Caco-2 (cell line): Measurements from ENCODE around the gene AP1AR. TPM values are rescaled to one million over a fixed set of nuclear protein-coding genes. Genes with fewer than 3 reads are reported as not detected.

ENCODE experiments used
- BruUV-seq: library from RNA; stranded (reverse); fragments of 400-500 nt; replicated peaks from 2 replicates; lab custom pipeline; 2021; lab: Mats Ljungman, UMichigan
- CTCF ChIA-PET: fragments of 300-600 bp; sonication (Branson Sonifier 250); formaldehyde crosslinking; loops from one replicate; lab custom pipeline; 2022; ENCODE audit warnings: antibody characterized with exemption; lab: Charles Lee
- POLR2A ChIA-PET: fragments of 300-600 bp; sonication (Branson Sonifier 250); formaldehyde crosslinking; loops from one replicate; lab custom pipeline; 2022; ENCODE audit warnings: antibody characterized with exemption; lab: Charles Lee
- DNase-seq, 2 experiments: peaks; one replicate each; pipeline versions ENCODE4 v3.0.0 to v3.0.0-alpha.2; 2020 to 2022
- H3K27me3 ChIP-seq: replicated peaks from 2 replicates; pipeline ENCODE4 v1.6.0; 2011; ENCODE audit warnings: low read length; ENCODE audit not compliant: control insufficient read depth, insufficient read depth
- H3K36me3 ChIP-seq: 2 replicates; pipeline ENCODE4 v1.5.1; 2011; ENCODE audit warnings: low read length; ENCODE audit not compliant: control insufficient read depth, insufficient read depth
- H3K4me1 ChIP-seq: fragments of 250-450 bp; sonication (Bioruptor Pico); 2 replicates; pipeline ENCODE4 v1.5.1; 2020; ENCODE audit warnings: mild to moderate bottlenecking
- H3K4me3 ChIP-seq: 2 replicates; pipeline ENCODE4 v1.5.1; 2011; ENCODE audit warnings: low read depth, mild to moderate bottlenecking, control low read depth, low read length
- H3K9me3 ChIP-seq: fragments of 250-450 bp; sonication (Bioruptor Pico); 2 replicates; pipeline ENCODE4 v1.5.1; 2020; ENCODE audit warnings: mild to moderate bottlenecking, moderate library complexity
- H3K27ac Mint-ChIP-seq: one replicate; pipeline ENCODE4 v1.8.0; 2022; ENCODE audit warnings: mixed read lengths; ENCODE audit not compliant: unreplicated experiment
- H3K27me3 Mint-ChIP-seq: one replicate; pipeline ENCODE4 v1.8.0; 2022; ENCODE audit warnings: mixed read lengths; ENCODE audit not compliant: insufficient read depth, unreplicated experiment
- H3K36me3 Mint-ChIP-seq: one replicate; pipeline ENCODE4 v1.8.0; 2022; ENCODE audit warnings: mild to moderate bottlenecking, mixed read lengths; ENCODE audit not compliant: insufficient read depth, unreplicated experiment
- H3K4me1 Mint-ChIP-seq: one replicate; pipeline ENCODE4 v1.8.0; 2022; ENCODE audit warnings: low read depth, mixed read lengths; ENCODE audit not compliant: unreplicated experiment
- H3K4me3 Mint-ChIP-seq: one replicate; pipeline ENCODE4 v1.8.0; 2022; ENCODE audit warnings: mild to moderate bottlenecking, moderate library complexity, mixed read lengths; ENCODE audit not compliant: unreplicated experiment
- H3K9me3 Mint-ChIP-seq: one replicate; pipeline ENCODE4 v1.8.0; 2022; ENCODE audit warnings: mixed read lengths; ENCODE audit not compliant: unreplicated experiment
- CTCF ChIP-seq, 2 experiments: fragments of 200-600 bp in 1 of 2; IDR thresholded peaks; 1 replicate in 1 of 2; 2 replicates in 1 of 2; pipeline versions ENCODE4 v1.5.1 to v1.8.0; 2011 to 2022; ENCODE audit warnings: antibody characterized with exemption in 1 of 2, control low read depth in 1 of 2, inconsistent platforms in 1 of 2, low read depth in 1 of 2, low read length in 1 of 2, mild to moderate bottlenecking in 1 of 2, moderate library complexity in 1 of 2; ENCODE audit not compliant: insufficient read depth in 1 of 2, severe bottlenecking in 1 of 2, unreplicated experiment in 1 of 2
- intact Hi-C: fragments of 100-400 bp; cut with micrococcal nuclease; formaldehyde crosslinking; loops from one replicate; pipeline ENCODE4 v1.10.0; 2022; ENCODE audit not compliant: unreplicated experiment
- total RNA-seq: library from RNA; stranded (reverse); gene quantifications from 2 replicates; pipeline ENCODE4 v1.2.3, GENCODE V29; 2022

Gene AP1AR
- total RNA-seq, 1 experiment from 2014 or later: 24.0 TPM

- Histone ChIP-seq H3K27me3 (no peaks in the 10 kb centered on the region), H3K36me3 (no peaks in the 10 kb centered on the region), H3K9me3 (no peaks in the 10 kb centered on the region), H3K4me3 (no peak overlapping the region), H3K4me1 (no peaks in the 10 kb centered on the region; the same call in 1 of the 2 replicates)
- no peaks in the 10 kb centered on the region for H3K27me3 Mint-ChIP-seq
- no peak for TF ChIP-seq CTCF (IDR thresholded peaks at IDR 0.05; ENCODE audit: insufficient read depth in 1 of 2, low read depth in 1 of 2, low read length in 1 of 2, severe bottlenecking in 1 of 2, unreplicated experiment in 1 of 2)
- H3K36me3 Mint-ChIP-seq: peaks cover under 1% of the 10 kb centered on the region
- H3K4me3 Mint-ChIP-seq: no peak overlapping the region
- no peak overlapping the region for H3K27ac Mint-ChIP-seq
- peaks cover 7% of the 10 kb centered on the region for H3K4me1 Mint-ChIP-seq
- DNase-seq: no peak
- CTCF ChIA-PET: no interaction called here
- no TSS peak for BruUV-seq
- POLR2A ChIA-PET: no interaction called here
- no peaks in the 10 kb centered on the region for H3K9me3 Mint-ChIP-seq
- intact Hi-C loops: no loop called here
These were observed 19.5 kb downstream of the AP1AR start for GRCh38 chr4:112251019-112251643.

DNA sequence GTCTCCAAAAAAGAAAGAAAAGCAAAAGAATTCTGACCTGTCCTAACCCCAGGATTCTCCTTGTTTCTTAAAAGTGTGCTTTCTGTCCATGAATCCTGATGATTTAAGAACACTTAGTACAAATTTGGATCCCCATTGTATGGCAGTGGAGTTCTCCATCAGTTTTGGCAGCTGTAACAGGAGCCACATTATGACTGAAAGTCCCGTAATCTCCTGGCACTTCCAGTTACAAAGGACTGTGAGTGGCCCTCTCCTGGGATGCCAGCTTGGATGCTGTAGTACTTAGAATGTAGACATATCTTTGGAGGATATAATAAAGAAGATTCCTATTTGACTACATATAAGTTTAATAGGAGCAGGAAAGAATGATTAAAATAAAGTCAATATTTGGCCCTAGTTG is 20.6 kb downstream of the AP1AR start:
- Histone ChIP-seq H3K4me3 (no peak overlapping the region), H3K9me3 (no peaks in the 10 kb centered on the region), H3K27me3 (no peaks in the 10 kb centered on the region), H3K4me1 (no peaks in the 10 kb centered on the region; the same call in 1 of the 2 replicates), H3K36me3 (no peaks in the 10 kb centered on the region)
- ChIA-PET CTCF (no interaction called here), POLR2A (no interaction called here)
- Mint-ChIP-seq H3K4me3 (no peak overlapping the region), H3K4me1 (peaks cover 7% of the 10 kb centered on the region), H3K36me3 (peaks cover 11% of the 10 kb centered on the region), H3K27me3 (no peaks in the 10 kb centered on the region), H3K27ac (no peak overlapping the region), H3K9me3 (no peaks in the 10 kb centered on the region)
- no TSS peak for BruUV-seq
- intact Hi-C loops: no loop called here
- DNase-seq: no peak
- TF ChIP-seq CTCF (IDR thresholded peaks at IDR 0.05; ENCODE audit: insufficient read depth in 1 of 2, low read depth in 1 of 2, low read length in 1 of 2, severe bottlenecking in 1 of 2, unreplicated experiment in 1 of 2): no peak

GRCh38 chr4:112253382-112254000 is 21.9 kb downstream of the AP1AR start:
- peaks cover 5% of the 10 kb centered on the region for H3K4me1 Mint-ChIP-seq
- POLR2A ChIA-PET: no interaction called here
- no TSS peak for BruUV-seq
- H3K4me3 Mint-ChIP-seq: no peak overlapping the region
- CTCF ChIA-PET: no interaction called here
- intact Hi-C loops: no loop called here
- H3K27me3 ChIP-seq: no peaks in the 10 kb centered on the region
- no peak overlapping the region for H3K27ac Mint-ChIP-seq
- TF ChIP-seq CTCF (IDR thresholded peaks at IDR 0.05; ENCODE audit: insufficient read depth in 1 of 2, low read depth in 1 of 2, low read length in 1 of 2, severe bottlenecking in 1 of 2, unreplicated experiment in 1 of 2): no peak
- DNase-seq: no peak
- no peaks in the 10 kb centered on the region for H3K9me3 ChIP-seq
- no peaks in the 10 kb centered on the region for H3K27me3 Mint-ChIP-seq
- no peaks in the 10 kb centered on the region for H3K9me3 Mint-ChIP-seq
- H3K4me3 ChIP-seq: no peak overlapping the region
- no peaks in the 10 kb centered on the region for H3K36me3 ChIP-seq
- peaks cover 11% of the 10 kb centered on the region for H3K36me3 Mint-ChIP-seq
- H3K4me1 ChIP-seq: no peaks in the 10 kb centered on the region; the same call in 1 of the 2 replicates
